ENCODE results near the gene UPF3A.
"Not testable (repeated sequence)": the region's sequence is repeated elsewhere in the genome, so short reads cannot be mapped to it uniquely, and the experiment has no call there.

Gene UPF3A

DNA sequence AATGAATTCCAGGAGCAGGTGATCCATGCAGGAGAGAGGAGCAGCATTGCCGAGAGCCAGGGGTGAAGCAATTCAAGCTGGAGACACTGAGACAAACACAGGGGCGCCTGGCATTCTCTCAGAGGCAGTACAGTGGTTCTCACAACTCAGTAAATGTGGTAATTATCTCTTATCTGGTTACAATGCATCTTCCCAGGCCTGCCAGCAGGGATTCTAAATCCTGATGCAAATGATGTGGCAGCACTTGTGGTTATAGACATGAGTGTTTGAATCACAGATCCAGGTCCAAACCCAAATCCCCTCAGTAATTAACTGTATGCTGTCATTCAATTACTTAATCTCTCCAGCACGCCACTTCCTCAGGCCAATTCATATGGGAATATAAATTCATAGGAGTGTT, 52.5 kb downstream of the UPF3A start:
- not testable (repeated sequence) for H3K79me1 ChIP-seq (ENCODE audit: low read depth, low read length); H2BK5ac ChIP-seq (ENCODE audit: low read length); H3K4ac ChIP-seq (ENCODE audit: low read length); H3K4me2 ChIP-seq (ENCODE audit: insufficient read depth, low read length, poor library complexity, severe bottlenecking); H3K4me1 ChIP-seq (ENCODE audit: control insufficient read depth in 2 of 2, insufficient read depth in 1 of 2, low read depth in 1 of 2, low read length in 2 of 2); H3K4me3 ChIP-seq (ENCODE audit: low read length in 2 of 2); DNase-seq (ENCODE audit: low spot score); H4K8ac ChIP-seq (ENCODE audit: low read depth, low read length); H4K91ac ChIP-seq (ENCODE audit: low read depth, low read length, poor library complexity); H2AK5ac ChIP-seq (ENCODE audit: low read depth, low read length); H3K27ac ChIP-seq (replicated peaks; ENCODE audit: low read length); H3K18ac ChIP-seq (ENCODE audit: low read length); H3K9me3 ChIP-seq (replicated peaks in 1 of 2; ENCODE audit: control insufficient read depth in 2 of 2, insufficient read depth in 1 of 2, low read depth in 1 of 2, low read length in 2 of 2); H3K14ac ChIP-seq (ENCODE audit: low read length); H3K9ac ChIP-seq (ENCODE audit: low read depth, low read length, poor library complexity); H2BK12ac ChIP-seq (ENCODE audit: low read length); H2BK15ac ChIP-seq (ENCODE audit: low read length); H3K23ac ChIP-seq (ENCODE audit: low read depth, low read length, poor library complexity); H2BK120ac ChIP-seq (ENCODE audit: low read depth, low read length); H2AFZ ChIP-seq (ENCODE audit: low read length); H3K27me3 ChIP-seq (ENCODE audit: control insufficient read depth in 3 of 3, insufficient read depth in 3 of 3, low read depth in 1 of 3, low read length in 3 of 3)
- no CpG with 5 or more reads among the region's 3 CpGs for WGBS, 2 donors (ENCODE audit: extremely low coverage in 2 of 2, insufficient read length in 2 of 2, insufficient replicate concordance in 1 of 2)
- peaks cover 0 to 10% of the 10 kb centered on the region in 2 donors for H3K36me3 ChIP-seq (replicated peaks in 1 of 2; ENCODE audit: control insufficient read depth in 2 of 2, insufficient read depth in 2 of 2, low read length in 2 of 2)

DNA sequence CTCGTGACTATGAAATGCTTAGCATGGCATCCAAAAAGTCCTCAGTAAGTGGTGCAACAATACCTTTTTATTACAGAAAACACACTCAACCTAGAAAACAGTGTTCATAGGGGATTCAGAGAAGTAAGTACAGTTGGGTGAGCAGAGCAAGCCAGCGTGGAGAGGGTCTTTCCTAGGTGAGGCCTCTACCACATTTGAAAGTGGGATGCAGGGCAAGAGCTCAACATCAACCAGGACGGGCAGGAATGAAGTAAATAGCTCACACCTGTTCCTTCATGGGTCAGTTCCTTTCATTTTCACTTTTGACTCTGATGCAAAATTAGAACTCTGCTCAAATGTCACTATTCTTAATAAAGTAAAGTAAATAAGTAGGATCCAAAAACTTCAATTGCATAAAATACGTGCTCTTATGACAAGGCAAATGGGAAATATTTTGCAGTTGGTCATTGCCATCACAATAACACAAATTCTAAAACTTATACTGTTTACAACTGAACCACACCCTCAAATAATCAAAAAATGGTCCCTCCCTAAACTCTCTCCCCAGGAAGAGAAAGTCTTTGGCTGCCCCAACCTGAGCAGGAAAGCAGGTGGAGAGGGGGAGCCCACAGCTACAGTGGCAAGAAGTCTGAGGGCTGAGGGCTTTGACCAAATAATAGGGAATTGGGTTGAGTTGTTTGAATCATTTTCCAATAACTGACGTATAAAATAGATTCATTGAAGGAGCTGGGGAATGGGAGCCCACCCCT, 53.1 kb downstream of the UPF3A start:
- no peak overlapping the region for H3K23ac ChIP-seq (ENCODE audit: low read depth, low read length, poor library complexity)
- H3K4me2 ChIP-seq (ENCODE audit: insufficient read depth, low read length, poor library complexity, severe bottlenecking) = no peak overlapping the region
- H3K36me3 ChIP-seq (replicated peaks in 1 of 2; ENCODE audit: control insufficient read depth in 2 of 2, insufficient read depth in 2 of 2, low read length in 2 of 2) = peaks cover 0 to 9% of the 10 kb centered on the region in 2 donors
- H3K18ac ChIP-seq (ENCODE audit: low read length) = no peak overlapping the region
- no peak for DNase-seq (ENCODE audit: low spot score)
- H2AFZ ChIP-seq (ENCODE audit: low read length) = no peak overlapping the region
- no peak overlapping the region for H3K9ac ChIP-seq (ENCODE audit: low read depth, low read length, poor library complexity)
- H3K9me3 ChIP-seq (replicated peaks in 1 of 2; ENCODE audit: control insufficient read depth in 2 of 2, insufficient read depth in 1 of 2, low read depth in 1 of 2, low read length in 2 of 2) = no peaks in the 10 kb centered on the region
- H3K27me3 ChIP-seq (ENCODE audit: control insufficient read depth in 3 of 3, insufficient read depth in 3 of 3, low read depth in 1 of 3, low read length in 3 of 3) = no peaks in the 10 kb centered on the region
- no peak overlapping the region for H2AK5ac ChIP-seq (ENCODE audit: low read depth, low read length)
- no CpG with 5 or more reads among the region's 5 CpGs for whole genome bisulfite sequencing, 2 donors (ENCODE audit: extremely low coverage in 2 of 2, insufficient read length in 2 of 2, insufficient replicate concordance in 1 of 2)
- no peak overlapping the region for H3K14ac ChIP-seq (ENCODE audit: low read length)
- H4K91ac ChIP-seq (ENCODE audit: low read depth, low read length, poor library complexity) = no peak overlapping the region
- H3K79me1 ChIP-seq (ENCODE audit: low read depth, low read length) = no peaks in the 10 kb centered on the region
- no peak overlapping the region for H4K8ac ChIP-seq (ENCODE audit: low read depth, low read length)
- no peak overlapping the region for H3K27ac ChIP-seq (replicated peaks; ENCODE audit: low read length)
- no peak overlapping the region for H2BK5ac ChIP-seq (ENCODE audit: low read length)
- no peak overlapping the region for H3K4ac ChIP-seq (ENCODE audit: low read length)
- H3K4me1 ChIP-seq (ENCODE audit: control insufficient read depth in 2 of 2, insufficient read depth in 1 of 2, low read depth in 1 of 2, low read length in 2 of 2) = peaks cover 0 to 2% of the 10 kb centered on the region in 2 donors
- no peak overlapping the region for H2BK15ac ChIP-seq (ENCODE audit: low read length)
- H2BK12ac ChIP-seq (ENCODE audit: low read length) = no peak overlapping the region
- no peak overlapping the region for H2BK120ac ChIP-seq (ENCODE audit: low read depth, low read length)
- no peak overlapping the region for H3K4me3 ChIP-seq (ENCODE audit: low read length in 2 of 2)

DNA sequence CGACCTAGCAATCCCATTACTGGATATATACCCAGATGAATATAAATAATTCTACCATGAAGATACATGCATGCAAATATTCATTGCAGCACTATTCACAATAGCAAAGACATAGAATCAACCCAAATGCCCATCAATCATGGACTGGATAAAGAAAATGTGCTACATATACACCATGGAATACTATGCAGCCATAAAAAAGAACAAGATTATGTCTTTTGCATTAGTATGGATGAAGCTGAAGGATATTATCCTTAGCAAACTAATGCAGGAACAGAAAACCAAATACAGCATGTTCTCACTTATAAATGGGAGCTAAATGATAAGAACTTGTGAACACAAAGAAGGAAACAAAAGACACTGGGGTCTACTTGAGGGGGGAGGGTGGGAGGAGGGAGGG, 55.1 kb downstream of the UPF3A start:
- not testable (repeated sequence) for H2AFZ ChIP-seq (ENCODE audit: low read length); H3K4ac ChIP-seq (ENCODE audit: low read length); H2AK5ac ChIP-seq (ENCODE audit: low read depth, low read length); H3K14ac ChIP-seq (ENCODE audit: low read length); H4K8ac ChIP-seq (ENCODE audit: low read depth, low read length); DNase-seq (ENCODE audit: low spot score); H3K27ac ChIP-seq (replicated peaks; ENCODE audit: low read length); H2BK5ac ChIP-seq (ENCODE audit: low read length); H3K27me3 ChIP-seq (ENCODE audit: control insufficient read depth in 3 of 3, insufficient read depth in 3 of 3, low read depth in 1 of 3, low read length in 3 of 3); H2BK12ac ChIP-seq (ENCODE audit: low read length); H3K23ac ChIP-seq (ENCODE audit: low read depth, low read length, poor library complexity); H3K18ac ChIP-seq (ENCODE audit: low read length); H3K36me3 ChIP-seq (replicated peaks in 1 of 2; ENCODE audit: control insufficient read depth in 2 of 2, insufficient read depth in 2 of 2, low read length in 2 of 2); H4K91ac ChIP-seq (ENCODE audit: low read depth, low read length, poor library complexity); H2BK120ac ChIP-seq (ENCODE audit: low read depth, low read length); H3K4me2 ChIP-seq (ENCODE audit: insufficient read depth, low read length, poor library complexity, severe bottlenecking); H3K4me1 ChIP-seq (ENCODE audit: control insufficient read depth in 2 of 2, insufficient read depth in 1 of 2, low read depth in 1 of 2, low read length in 2 of 2); H3K4me3 ChIP-seq (ENCODE audit: low read length in 2 of 2); H3K79me1 ChIP-seq (ENCODE audit: low read depth, low read length); H3K9me3 ChIP-seq (replicated peaks in 1 of 2; ENCODE audit: control insufficient read depth in 2 of 2, insufficient read depth in 1 of 2, low read depth in 1 of 2, low read length in 2 of 2); H3K9ac ChIP-seq (ENCODE audit: low read depth, low read length, poor library complexity); H2BK15ac ChIP-seq (ENCODE audit: low read length)
- WGBS, 2 donors (ENCODE audit: extremely low coverage in 2 of 2, insufficient read length in 2 of 2, insufficient replicate concordance in 1 of 2) = no CpG with 5 or more reads among the region's 1 CpG

DNA sequence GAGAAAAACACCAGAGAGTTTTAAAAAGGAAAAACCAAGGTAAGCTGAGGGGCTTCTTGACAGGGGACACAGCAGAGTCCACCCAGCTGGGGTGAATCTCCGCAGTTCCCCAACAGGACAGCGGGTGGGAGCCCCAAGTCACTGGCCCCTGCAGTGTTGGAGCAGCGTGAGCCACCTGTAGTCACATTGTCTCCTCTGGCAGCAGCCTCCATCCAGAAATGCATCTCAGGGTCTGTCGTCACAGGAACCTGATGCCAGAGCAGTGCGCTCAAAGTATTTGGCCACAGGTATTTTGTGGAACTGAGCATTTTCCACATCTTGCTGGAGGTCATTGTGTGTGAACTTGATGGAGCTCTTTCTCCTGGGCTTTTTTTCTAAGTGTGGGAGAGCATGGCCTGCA, 57.6 kb downstream of the UPF3A start:
- H2BK15ac ChIP-seq (ENCODE audit: low read length) = no peak overlapping the region
- no peak overlapping the region for H2BK120ac ChIP-seq (ENCODE audit: low read depth, low read length)
- H3K4me3 ChIP-seq (ENCODE audit: low read length in 2 of 2) = no peak overlapping the region
- no peak overlapping the region for H3K18ac ChIP-seq (ENCODE audit: low read length)
- no peaks in the 10 kb centered on the region for H3K36me3 ChIP-seq (replicated peaks in 1 of 2; ENCODE audit: control insufficient read depth in 2 of 2, insufficient read depth in 2 of 2, low read length in 2 of 2)
- no peaks in the 10 kb centered on the region for H3K79me1 ChIP-seq (ENCODE audit: low read depth, low read length)
- H2AK5ac ChIP-seq (ENCODE audit: low read depth, low read length) = no peak overlapping the region
- no peak overlapping the region for H2BK5ac ChIP-seq (ENCODE audit: low read length)
- no peak overlapping the region for H4K91ac ChIP-seq (ENCODE audit: low read depth, low read length, poor library complexity)
- no peak overlapping the region for H3K4me2 ChIP-seq (ENCODE audit: insufficient read depth, low read length, poor library complexity, severe bottlenecking)
- no peak overlapping the region for H3K14ac ChIP-seq (ENCODE audit: low read length)
- H4K8ac ChIP-seq (ENCODE audit: low read depth, low read length) = no peak overlapping the region
- H3K27me3 ChIP-seq (ENCODE audit: control insufficient read depth in 3 of 3, insufficient read depth in 3 of 3, low read depth in 1 of 3, low read length in 3 of 3) = no peaks in the 10 kb centered on the region
- no peak overlapping the region for H3K4ac ChIP-seq (ENCODE audit: low read length)
- no peaks in the 10 kb centered on the region for H3K4me1 ChIP-seq (ENCODE audit: control insufficient read depth in 2 of 2, insufficient read depth in 1 of 2, low read depth in 1 of 2, low read length in 2 of 2)
- no peak overlapping the region for H3K27ac ChIP-seq (replicated peaks; ENCODE audit: low read length)
- DNase-seq (ENCODE audit: low spot score) = no peak
- H2BK12ac ChIP-seq (ENCODE audit: low read length) = no peak overlapping the region
- no CpG with 5 or more reads among the region's 5 CpGs for WGBS, 2 donors (ENCODE audit: extremely low coverage in 2 of 2, insufficient read length in 2 of 2, insufficient replicate concordance in 1 of 2)
- H2AFZ ChIP-seq (ENCODE audit: low read length) = no peak overlapping the region
- peaks cover 0 to 9% of the 10 kb centered on the region in 2 donors for H3K9me3 ChIP-seq (replicated peaks in 1 of 2; ENCODE audit: control insufficient read depth in 2 of 2, insufficient read depth in 1 of 2, low read depth in 1 of 2, low read length in 2 of 2)
- no peak overlapping the region for H3K9ac ChIP-seq (ENCODE audit: low read depth, low read length, poor library complexity)
- no peak overlapping the region for H3K23ac ChIP-seq (ENCODE audit: low read depth, low read length, poor library complexity)
